Measurements from ENCODE around the gene PEX12.

PEX12 gene

GRCh38 chr17:35548978-35549377 lies 29.4 kb downstream of the PEX12 start:
- no peak for DNase-seq (ENCODE audit: low read depth)
- H3K4me3 ChIP-seq (ENCODE audit: control insufficient read depth, low read depth, low read length), result no peak overlapping the region
- TF ChIP-seq CTCF (IDR thresholded peaks at IDR 0.05; ENCODE audit: control insufficient read depth, insufficient read depth, low read depth, low read length, missing control alignments), result no peak

- no peak overlapping the region for H3K4me3 ChIP-seq (ENCODE audit: control insufficient read depth, low read depth, low read length)
- no peak for TF ChIP-seq CTCF (IDR thresholded peaks at IDR 0.05; ENCODE audit: control insufficient read depth, insufficient read depth, low read depth, low read length, missing control alignments)
- DNase-seq (ENCODE audit: low read depth), result no peak
These were observed 30.1 kb downstream of the PEX12 start for GRCh38 chr17:35548208-35548810.

GRCh38 chr17:35546487-35546886 lies 31.9 kb downstream of the PEX12 start:
- H3K4me3 ChIP-seq (ENCODE audit: control insufficient read depth, low read depth, low read length), result no peak overlapping the region
- DNase-seq (ENCODE audit: low read depth), result no peak
- no peak for TF ChIP-seq CTCF (IDR thresholded peaks at IDR 0.05; ENCODE audit: control insufficient read depth, insufficient read depth, low read depth, low read length, missing control alignments)

GRCh38 chr17:35545150-35545549 lies 33.2 kb downstream of the PEX12 start:
- H3K4me3 ChIP-seq (ENCODE audit: control insufficient read depth, low read depth, low read length), result no peak overlapping the region
- no peak for DNase-seq (ENCODE audit: low read depth)
- TF ChIP-seq CTCF (IDR thresholded peaks at IDR 0.05; ENCODE audit: control insufficient read depth, insufficient read depth, low read depth, low read length, missing control alignments), result no peak

- no peak overlapping the region for H3K4me3 ChIP-seq (ENCODE audit: control insufficient read depth, low read depth, low read length)
- TF ChIP-seq CTCF (IDR thresholded peaks at IDR 0.05; ENCODE audit: control insufficient read depth, insufficient read depth, low read depth, low read length, missing control alignments), result no peak
- DNase-seq (ENCODE audit: low read depth), result no peak
These were observed 34.5 kb downstream of the PEX12 start for GRCh38 chr17:35543856-35544255.

- no peak for DNase-seq (ENCODE audit: low read depth)
- H3K4me3 ChIP-seq (ENCODE audit: control insufficient read depth, low read depth, low read length), result no peak overlapping the region
- TF ChIP-seq CTCF (IDR thresholded peaks at IDR 0.05; ENCODE audit: control insufficient read depth, insufficient read depth, low read depth, low read length, missing control alignments), result no peak
These were observed 35.4 kb downstream of the PEX12 start for GRCh38 chr17:35542990-35543389.

GRCh38 chr17:35541434-35541833 lies 36.9 kb downstream of the PEX12 start:
- DNase-seq (ENCODE audit: low read depth), result no peak
- H3K4me3 ChIP-seq (ENCODE audit: control insufficient read depth, low read depth, low read length), result no peak overlapping the region
- no peak for TF ChIP-seq CTCF (IDR thresholded peaks at IDR 0.05; ENCODE audit: control insufficient read depth, insufficient read depth, low read depth, low read length, missing control alignments)
